HG03457 (cell line): ENCODE results near the gene RETREG1.

Experiments used
- ATAC-seq: cut with Tn5 transposase; IDR thresholded peaks from one replicate; pipeline ENCODE4 v1.9.1; 2021; ENCODE audit warnings: moderate number of reproducible peaks; ENCODE audit not compliant: unreplicated experiment

The RETREG1 gene

DNA sequence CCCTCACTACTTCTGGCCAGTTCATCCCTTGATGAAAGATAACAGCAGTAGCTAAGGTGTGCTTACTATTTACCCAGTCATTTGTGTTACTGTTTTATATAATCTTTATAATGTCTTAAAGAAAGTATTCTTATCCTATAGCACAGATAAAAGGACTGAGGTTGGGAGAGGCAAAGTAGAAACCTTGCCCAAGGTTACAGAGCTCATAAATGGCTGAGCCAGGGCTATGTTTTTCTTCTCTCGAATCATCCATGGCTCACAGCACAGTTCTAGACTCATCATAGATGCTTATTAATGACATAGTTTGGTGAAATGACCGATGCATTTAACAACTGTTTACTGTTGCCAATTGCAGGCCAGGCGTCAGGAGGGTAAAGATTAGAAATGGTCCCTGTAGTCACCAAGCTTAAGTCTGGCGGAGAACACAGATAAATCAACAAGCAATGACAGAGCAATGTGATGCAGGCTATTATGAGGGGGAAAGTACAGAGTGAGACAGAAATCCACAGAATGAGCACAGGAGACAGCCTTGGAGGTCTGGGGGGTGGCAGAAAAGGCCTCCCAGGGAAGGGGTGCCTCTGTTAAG lies 85.6 kb downstream of the RETREG1 start:
- ATAC-seq, result no peak

DNA sequence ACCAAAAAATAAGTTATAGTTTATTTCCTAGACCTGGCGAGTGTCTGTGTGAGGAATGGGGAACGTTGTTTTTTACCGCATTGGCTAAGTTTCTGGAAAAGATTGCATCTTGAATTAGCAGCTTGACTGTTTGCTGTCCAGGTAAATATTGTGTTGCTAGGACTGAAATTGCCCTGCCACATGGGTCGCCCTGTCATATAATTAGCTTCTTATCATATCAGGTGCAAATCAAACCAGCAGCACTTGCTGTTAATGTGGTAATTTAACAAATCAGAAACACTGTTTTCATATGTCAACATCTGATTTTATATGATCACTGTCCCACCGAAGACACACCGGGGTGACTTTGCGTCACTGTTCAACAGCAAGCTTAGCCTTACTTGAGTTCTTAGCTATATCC lies 87.5 kb downstream of the RETREG1 start:
- ATAC-seq, result no peak

DNA sequence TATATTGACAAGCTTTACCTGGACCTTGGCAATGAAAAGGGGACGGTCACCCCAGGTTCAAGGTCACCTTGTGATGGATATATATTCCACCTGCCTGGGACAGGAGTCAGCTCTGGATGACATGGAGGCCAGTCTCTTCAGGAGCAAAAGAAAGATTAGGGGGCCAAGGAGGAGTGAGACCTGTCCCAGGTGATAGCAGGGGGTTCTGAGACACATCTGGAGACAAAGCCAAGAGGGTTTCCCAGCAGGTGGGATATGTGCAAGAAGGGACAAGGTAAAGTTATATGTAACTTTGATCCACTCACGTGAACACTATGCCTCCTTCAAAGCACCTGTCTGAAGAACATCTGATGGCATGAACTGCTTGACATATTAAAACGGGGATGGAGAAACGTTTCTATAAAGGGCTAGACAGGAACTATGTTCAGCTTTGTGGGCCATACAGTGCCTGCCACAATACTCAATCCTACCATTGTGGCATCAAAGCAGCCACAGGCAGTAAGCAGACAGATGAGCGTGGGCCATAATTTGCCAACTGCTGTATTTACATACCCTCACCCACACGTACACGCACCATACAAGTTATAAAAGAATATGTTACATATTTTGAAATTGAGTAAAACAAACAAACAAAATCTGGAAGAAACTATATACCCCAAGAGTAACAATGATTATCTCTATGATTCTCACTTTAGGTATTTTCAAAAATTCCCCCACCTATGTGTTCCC lies 88.3 kb downstream of the RETREG1 start:
- no peak for ATAC-seq

DNA sequence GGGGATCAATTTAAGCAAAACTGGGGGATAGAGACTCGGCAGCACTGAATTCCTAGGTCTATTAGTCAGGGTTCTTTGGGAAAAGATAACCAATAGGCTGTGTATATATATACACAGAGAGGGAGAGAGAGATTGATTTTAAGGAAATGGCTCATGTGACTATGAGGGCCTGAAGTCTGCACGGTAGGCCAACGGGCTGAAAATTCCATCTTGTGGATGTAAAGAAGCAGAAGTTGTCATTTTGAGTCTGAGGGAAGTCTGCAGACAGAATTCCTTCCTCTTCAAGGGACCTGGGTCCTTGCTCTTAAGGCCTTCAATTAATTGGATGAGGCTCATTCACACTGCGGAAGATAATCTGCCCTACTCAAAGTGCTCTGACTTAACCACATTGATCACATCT lies 91.1 kb downstream of the RETREG1 start:
- ATAC-seq, result no peak

DNA sequence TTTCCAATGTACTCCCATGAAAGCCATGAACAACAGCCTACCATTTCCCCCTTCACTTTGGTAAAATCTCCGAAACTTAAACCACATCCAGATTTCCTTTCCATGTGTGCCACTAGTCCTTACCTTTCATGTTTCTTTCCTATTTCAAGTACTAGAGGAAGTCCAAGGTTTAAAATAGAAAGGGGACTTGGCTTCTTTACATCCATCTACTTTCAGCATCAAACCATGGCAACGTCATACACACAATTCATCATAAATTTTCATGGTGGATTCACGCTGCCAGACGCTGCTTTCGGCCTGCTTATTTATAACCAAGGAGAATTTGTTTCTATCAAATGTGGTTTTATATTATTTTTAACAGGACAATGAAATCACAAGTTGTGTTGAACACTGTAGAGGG lies 92.5 kb downstream of the RETREG1 start:
- no peak for ATAC-seq

DNA sequence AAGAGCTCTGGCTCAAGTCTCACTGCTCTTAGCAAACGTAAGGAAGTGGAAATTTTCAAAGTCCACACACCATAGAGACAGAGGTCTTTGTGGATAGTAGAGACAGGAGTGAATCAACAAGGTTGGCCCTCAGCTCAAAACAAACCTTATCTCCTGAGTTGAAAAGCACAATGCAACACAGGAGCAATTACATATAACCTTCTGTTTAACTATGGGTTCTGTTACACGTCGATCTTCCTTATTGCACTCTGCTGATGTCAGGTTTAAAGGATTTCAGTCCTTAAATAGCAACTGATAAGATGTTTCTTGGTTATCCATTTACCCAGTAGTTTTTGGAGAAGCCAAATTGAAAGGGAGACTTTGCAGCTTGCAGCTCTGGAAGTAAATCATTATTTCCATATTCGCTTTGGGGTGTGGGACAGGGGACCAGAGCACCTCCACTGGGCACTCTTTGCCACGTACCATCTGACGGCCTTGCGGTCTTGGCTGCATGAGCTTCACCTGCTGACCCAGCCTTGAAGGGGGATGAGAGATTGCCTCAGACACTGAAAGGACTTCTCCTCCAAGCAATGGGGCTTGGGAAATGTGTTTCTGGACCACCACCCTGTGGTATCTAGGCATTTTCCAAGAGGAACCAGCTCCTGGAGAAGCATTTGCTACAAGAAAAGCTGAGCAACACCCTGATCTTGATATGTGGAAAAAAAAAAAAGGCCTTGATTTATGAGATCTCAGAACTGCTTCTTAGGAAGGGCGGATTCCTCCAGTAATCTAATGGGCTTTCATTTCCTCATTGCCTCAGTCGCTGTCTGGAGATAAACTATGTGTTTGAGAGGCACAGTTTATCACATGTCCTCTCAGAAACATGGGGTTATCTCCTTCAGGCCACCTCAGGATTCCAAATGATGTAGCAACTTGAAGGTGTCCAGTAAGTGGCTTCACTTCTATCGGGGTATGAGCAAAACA lies 95.0 kb downstream of the RETREG1 start:
- ATAC-seq, result no peak

DNA sequence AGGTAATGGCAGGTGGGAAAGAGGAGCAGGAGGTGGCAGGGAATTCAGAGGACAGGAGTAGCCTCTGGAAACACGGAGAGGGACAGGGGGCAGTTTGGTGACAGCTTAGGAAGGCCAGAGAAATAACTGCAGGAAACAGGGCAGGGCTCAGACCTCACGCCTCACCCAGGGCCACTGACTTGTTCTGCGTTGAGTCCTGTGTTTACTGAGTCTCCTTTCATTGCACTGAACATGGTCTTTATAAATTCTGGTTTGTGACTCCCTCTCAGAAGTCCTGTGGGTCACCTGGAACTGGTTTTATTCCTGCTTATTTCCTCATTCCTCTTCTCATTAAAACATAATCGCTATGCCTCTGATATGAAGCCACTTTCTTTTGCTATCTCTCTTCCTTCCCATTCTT lies 96.0 kb downstream of the RETREG1 start:
- ATAC-seq, result no peak

DNA sequence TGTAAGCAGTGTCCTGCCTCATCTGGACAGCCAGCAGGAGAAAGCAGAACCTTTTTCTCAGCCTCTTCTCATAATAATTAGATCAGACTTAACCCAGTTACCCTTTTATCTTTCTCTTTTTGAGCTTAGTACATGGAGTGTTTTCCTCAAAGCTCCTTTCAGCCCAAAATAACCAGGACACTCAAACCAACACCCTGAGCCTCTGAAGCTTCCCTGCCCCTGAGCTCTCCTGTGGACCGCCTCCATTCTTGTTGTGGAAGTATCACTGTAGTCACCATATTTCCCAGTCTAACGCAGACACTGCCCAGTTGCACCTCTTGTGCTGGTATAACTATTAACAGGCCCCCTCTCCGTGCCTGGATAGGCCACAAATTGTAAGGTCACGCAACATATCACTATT lies 97.4 kb downstream of the RETREG1 start:
- ATAC-seq, result no peak

DNA sequence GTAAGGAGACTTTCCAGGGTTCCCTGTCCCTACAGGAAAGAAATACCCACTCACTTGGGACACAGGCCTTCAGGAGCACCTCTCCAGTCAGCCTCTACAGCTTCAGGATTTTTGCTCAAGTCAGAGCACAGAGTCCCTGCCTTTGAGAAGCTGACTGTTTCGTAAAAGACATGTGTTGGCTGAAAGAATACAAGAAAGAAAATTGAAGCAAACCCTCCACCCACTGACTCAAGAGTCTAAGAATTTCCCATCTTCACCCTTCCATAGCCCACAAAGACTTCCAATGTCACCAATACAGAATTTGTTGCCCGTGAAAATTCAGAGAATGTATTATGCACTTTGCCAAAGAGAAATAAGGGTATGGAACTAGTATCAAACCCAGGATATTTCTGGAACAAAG lies 98.2 kb downstream of the RETREG1 start:
- no peak for ATAC-seq

DNA sequence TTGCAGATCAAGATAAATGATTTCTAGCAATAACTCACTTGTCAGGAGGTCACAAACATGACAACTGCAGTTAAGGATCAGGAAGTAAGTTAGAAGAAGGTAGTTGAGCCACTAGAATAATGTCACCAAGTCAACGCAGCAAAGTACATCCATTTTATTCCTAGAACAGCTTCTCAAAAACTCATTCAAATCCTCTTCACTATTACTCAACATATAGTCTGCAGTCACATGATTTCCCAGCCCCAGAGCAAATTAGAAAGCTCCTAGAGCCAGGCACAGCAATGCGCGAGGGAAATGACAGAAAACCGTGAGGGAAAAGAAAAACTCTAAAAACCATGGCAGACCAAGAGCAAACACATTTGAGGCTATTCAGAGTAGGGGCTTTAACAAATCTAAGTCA lies 101.3 kb downstream of the RETREG1 start:
- no peak for ATAC-seq

DNA sequence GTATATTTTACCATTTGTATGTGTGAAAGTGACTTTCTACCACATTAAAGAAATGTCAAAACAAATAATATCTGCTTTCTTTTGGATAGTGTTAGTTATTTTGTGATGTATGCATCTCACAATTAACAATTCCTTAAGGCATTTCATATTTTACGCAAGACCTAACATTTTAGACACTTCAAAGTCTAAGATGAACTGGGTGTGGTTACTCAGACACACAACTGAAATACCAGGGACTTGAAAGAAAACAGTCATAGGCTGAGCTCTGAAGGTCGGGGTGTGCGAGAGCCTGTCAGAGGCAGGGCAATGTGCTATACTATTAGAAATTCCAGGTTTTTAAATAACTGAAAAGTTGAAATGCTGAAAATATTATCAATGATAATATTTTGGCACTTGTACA lies 106.7 kb downstream of the RETREG1 start:
- ATAC-seq, result no peak

DNA sequence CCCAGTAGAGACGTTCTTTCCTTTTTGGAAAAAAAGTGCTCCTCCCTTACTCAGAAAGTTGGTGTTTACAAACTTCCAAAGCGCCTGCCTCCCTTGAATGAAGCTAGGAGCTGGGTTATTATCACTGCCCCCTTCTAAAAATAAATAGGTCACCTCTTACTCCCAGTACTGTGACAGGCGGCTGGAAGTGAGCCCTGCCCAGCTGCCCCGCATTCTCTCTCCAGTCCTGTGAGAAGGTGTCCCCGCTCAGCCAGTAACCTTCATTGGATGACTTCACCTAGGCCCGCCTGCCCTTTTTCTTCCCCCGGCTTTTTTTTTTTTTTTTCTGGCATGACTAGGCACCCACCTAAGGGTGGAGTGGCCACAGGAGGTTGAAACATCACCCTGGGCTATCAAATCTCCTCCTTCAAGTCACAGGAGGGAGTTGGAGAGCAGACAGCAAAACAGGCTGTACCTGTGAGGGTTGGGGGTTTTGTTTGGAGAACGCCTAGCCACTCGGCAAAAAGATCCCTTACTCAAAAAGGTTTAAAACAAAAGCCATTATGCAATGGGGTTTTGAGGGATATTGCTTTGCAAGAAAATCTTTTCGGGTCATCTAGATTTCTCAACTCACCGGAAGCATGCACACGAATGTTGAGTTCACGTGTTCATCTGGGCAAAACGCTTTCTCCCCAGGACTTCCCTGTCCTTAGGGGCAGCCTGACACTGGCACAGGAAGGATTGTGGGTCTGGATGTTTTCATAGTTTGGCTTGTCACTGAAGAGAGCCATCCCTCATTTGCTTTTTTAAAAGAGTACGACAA lies 107.9 kb downstream of the RETREG1 start:
- ATAC-seq, result no peak

DNA sequence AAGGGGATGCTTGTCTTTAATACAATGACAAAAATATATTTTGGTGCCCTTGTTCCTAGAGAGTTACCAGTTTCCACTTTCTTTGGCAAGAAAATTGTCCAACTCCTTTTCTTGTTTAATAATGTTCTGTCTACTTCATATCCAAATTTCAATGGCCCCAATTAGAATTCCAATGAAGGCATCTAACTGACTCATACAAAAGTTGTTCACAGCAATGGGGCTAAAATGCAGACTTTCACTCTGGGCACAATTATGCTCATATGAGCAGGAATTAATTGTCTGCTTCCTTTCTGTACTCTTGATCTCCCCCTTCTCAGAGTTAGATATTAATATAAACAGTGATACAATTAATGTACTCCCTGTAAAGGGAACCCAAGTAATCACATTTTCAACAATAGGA lies 109.1 kb downstream of the RETREG1 start:
- no peak for ATAC-seq

DNA sequence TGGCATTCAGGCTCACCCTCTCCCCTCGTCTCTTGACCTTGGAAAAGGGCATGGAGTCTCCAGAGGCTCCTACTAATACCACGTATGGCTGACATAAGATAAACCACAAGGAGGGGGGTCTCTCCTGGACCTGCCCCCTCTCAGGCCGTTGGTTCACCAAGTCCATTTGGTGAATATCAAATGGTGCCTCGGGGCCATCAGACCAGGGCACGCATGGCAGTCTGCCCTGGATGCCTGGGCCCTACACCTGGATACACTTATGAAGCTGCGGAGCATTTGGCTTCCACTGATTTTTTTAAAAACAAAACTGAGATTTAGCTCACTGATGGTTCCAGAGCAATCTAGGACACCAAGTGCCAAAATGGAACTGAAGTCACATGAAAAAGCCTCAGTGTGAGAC lies 110.9 kb downstream of the RETREG1 start:
- no peak for ATAC-seq

DNA sequence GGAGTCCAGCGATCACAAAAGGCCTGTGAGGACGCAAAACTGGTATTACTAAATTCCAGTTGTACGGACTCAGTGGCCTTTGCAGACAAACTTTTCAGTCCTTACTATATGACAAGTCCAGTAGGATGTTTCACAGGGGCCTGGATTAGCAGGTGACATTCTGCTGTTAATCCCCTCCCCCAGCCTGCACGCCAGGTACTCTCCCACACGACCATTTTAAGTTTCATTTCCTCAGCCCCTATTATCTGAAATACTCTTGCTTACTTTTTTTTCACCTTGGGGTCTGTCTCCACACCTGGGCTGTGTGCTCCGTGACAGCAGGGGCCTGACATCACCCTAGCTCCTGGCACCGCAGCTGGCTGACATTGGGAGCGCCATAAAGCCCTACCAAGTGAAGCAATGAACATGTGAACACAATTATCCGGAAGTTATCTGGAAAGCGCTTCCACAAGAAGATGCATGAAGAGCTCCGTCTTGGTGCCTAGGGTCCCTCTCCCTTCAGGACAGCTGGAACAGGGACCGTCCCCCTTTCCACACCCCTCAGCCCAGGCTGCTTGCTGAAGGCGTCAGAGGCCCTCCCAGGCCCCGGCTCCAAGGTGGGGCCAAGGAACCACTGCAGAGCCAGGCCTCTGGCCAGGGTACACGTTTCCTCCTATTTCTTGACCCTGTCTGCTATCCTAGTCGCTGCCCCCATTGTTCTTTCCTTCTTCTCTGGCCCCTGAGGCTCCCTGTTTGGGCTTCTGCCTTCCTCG lies 111.5 kb downstream of the RETREG1 start:
- ATAC-seq, result no peak

DNA sequence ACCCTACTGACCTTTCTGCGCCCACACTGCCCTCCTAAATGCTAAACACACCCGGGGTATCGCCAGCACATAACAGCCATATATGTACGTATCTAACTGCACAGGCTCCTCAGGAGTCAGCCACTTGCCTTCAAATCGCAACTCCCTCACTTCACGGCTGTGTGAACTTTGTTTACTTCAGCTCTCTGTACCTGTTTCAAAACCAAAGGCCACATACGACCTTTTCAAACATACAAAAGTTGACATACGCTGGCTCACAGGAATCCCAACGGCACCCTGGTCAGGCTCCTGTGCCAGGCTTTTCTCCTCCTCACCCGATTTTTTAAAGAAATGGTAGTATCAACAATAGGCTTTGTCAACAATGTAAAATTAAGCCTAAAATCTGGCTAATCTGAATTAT lies 112.2 kb downstream of the RETREG1 start:
- ATAC-seq, result no peak

DNA sequence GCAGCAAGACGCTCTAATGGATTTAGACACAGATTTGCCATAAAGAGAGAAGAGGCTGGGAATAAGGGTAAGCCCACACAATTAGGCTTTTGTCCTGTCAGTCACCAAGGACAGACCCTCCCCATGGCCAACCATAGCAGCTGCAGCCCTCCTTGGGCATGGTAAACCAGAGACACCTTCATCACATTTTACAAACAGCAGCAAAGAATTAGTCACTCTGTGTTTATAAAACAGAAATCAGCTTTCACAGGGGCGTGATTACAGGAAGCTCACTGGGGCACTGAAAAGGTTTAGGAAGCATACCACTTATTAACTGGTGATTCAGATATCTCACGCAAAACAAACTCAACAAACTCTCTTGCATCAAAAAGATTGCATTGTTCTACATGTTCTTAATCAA lies 113.9 kb downstream of the RETREG1 start:
- no peak for ATAC-seq

DNA sequence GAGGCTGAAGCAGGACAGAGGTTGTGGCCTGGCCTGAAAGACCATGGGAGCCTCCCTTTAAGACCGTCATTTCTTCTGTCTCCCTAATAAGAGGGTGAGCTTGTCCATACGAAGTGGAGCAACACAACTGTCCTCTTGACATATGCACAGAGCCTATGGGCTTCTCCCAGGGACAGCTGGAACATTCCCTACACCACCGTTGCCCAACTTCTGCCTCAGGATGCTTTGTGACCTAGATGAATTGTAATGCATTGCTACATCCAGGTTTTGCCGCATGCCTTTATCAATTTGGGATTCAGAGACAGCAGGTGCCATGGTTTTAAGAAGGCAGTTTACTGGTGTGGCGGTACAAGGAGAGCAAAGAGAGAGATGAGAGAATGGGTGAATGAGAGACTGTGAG lies 116.8 kb downstream of the RETREG1 start:
- no peak for ATAC-seq

DNA sequence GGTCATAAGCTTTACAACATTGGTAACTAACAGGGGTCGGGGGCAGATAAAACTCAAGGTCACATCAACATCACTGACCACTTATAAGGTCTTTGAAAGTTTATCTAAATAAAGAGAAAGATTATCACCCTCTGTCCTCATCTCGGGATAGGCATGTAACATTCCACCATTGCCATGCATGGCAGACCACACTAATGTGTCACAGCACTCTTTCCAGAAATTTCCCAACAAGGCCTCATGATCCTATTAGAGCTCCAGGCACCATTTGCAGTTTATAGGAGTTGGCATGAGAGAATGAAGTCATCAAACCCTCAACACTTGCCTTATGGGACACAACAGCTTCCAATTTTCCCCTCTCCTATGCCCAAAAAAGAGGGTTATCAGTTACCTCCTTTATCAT lies 119.3 kb downstream of the RETREG1 start:
- no peak for ATAC-seq

DNA sequence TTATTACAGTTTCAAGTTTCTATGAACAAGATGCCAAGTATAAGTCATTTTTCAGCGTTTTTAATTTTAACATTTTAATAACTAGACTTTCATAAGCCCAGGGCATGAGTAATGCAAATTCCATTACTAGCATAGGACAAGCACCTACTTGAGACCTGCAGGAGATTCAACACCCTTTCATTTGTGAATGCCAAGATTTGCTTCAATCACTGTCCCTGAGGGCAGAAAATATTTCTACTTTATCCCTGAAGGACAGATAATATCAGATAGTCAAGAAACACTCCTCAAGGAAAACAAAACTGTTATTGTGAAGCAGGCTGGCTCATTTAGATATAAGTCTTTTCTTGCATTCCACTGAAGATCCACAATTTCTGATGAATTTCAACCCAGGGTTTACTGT lies 123.5 kb downstream of the RETREG1 start:
- ATAC-seq, result no peak
